Measurements from ENCODE around the gene PLCD1.
"Not testable (repeated sequence)": the region's sequence is repeated elsewhere in the genome, so short reads cannot be mapped to it uniquely, and the experiment has no call there.

PLCD1 gene

DNA sequence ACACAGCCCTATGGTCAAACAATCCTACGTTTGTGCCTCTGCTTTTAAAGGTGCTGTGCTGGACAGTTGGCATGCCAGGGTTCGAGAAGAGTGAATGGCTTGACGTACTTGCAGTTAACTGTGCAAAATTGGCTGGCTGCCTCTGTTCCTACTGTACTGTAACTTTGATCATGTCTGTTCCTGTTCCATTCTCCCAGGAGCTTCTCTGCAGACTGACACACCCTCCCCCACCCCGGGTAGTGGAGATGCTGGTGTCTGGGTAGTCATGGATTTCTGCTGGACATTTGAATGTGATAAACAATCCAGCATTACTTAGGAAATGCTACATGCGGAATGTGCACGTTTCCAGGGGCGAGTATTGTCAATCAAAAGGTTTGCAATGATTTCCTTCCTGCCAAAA, 45.4 kb downstream of the PLCD1 start:
- DNase-seq = no peak

DNA sequence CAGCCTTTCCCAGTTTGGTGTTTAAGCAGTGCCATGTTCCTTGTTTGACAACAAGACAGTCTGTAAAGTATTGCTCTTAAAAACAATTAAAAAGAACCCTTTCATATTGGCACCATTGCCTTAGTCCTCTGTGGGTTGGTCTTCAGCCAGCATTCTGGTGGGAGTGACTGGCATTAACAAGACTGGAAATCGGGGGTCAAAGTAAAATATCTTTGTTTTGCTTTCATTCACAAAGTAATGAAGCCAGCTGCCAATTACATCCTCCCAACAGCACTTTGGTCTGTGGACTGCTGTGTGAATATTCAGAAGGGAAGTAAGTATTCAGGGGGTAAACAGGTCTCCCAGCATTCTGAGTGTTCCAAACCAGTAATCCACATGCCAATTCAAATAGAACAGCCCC, 47.1 kb downstream of the PLCD1 start:
- DNase-seq = no peak

DNA sequence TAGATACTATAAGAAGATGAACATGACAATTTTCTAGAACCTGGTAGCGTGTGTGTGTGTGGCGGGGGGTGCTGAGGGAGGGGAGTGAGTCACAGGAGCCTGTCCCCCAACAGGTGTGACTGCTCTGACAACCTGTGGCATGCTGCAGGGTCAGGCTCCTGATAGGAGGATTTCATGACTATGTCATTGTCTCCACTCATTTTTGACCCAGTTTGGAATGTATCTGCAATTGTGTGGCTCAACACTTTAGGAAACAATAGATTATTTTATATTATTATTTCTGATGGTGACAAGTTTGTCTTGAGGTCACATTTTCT, 48.1 kb downstream of the PLCD1 start:
- DNase-seq = no peak

DNA sequence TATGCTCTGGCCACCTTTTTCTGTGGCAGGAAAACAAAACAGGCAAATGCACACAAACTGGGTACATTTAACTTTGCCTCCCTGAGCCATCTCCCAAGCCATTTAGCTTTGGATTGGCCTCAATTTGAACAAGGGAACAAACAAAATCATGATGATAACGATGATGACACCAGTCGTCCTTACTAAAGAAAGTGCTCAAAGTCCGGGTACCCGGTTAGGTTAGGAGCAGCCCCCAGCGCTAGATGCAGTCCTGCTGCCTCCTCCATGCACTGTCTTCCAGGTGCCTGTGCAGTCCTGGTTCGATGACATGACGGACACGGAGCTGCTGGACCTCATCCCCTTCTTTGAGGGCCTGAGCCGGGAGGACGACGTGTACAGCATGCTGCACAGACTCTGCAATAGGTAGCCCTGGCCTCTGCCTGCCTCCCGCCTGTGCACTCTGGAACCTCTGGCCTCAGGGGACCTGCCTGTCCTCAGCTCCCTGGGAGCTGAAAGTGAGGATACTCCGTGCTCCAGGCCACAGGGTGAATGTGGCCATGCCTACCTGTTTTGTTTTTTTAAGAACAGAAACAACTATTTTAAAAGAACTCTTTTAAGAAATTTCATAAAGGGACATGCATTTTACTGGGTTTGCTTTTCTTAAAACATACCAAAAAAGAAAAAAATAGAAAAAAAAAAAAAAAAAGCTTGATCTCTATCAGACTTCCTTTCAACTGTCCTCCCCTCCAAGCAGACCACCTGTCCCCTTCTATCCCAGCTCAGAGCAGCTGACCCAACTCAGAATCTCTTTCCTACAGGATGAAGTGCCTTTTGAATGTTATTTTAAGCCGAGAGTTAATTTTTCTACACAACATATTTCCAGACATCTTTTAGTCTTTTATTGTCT, 48.7 kb downstream of the PLCD1 start:
- DNase-seq = no peak

DNA sequence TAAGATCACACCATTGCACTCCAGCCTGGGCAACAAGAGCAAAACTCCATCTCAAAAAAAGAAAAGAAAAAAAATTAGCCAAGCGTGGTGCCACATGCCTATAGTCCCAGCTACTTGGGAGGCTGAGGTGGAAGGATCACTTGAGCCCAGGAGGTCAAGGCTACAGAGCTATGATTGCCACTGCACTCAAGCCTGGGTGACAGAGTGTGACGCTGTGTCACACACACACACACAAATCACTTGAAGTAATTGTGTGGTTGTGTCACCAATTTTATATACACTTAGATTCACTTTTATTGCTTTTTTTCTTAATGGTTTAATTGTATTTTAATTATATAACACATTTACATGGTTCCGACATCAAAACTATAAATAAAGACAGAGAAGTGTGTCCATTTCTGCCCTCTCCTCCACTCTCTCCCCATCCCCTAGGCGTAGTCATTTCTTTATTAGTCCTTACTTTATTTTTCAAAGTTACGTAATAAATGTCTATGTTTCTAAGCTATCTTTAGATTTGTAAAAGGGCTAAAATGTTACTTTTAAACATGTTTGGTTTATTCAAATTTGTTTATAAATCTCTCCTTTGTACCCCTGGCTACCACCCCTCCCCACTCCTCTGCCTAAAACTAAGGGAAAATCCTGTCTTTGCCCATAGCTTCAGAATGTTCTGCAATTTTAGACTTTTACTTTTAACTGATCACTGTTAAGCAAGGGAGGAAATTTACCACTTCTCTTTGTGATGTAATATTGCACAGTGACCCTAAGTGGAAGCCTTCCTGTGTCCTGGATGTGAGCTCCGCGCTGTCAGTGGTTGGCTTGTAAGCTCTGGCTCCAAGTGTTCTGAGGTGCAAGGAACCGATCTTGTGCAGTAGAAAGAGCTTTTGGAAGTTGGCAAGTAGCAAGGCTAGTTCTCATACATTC, 49.6 kb downstream of the PLCD1 start:
- no peak for DNase-seq

DNA sequence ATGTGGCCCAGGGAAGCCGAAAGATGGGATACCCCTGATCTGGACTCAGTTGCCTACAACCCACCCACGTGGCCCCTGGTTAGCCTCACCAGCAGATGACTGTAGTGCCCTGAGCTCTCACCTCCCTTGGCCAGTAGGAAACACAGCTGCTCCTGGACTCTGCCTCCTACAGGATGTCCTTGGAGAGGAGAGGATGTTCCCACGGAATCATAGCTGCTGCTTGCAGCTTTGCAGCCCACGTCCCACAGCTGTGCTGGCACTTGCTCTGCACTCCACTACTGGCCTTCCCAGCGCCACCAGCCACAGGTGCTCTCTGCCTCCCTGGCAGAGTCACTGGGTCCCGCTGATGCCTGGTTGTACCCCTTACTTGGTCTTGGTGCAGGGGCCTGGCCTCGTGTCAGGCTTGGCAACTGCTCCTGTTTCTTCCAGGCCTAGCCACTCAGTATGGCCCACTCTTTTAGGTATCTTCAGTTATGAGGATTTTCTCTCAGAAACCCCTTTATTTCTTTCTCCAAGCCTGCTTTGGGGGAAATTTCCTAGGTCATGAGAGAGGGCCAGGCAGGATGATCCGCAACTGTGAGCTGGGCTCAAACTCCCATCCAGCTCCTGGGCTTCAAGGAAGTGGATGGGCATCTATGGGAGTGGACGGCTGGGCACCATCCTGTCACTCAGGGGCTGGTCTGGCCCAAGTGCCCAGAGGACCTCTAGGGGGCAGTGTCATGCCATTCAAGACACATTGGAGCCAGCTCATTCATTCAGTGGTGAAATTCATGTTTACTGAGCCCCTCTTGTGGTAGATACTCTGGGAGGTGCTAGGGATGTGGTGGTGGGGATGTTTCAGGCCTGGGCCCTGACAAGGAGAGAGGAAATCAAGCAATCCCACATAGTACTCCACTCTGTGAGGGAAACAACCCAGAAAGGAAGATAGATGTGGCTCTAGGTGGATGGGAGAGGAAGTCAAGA, 55.0 kb downstream of the PLCD1 start:
- DNase-seq = peak; percentile 22

DNA sequence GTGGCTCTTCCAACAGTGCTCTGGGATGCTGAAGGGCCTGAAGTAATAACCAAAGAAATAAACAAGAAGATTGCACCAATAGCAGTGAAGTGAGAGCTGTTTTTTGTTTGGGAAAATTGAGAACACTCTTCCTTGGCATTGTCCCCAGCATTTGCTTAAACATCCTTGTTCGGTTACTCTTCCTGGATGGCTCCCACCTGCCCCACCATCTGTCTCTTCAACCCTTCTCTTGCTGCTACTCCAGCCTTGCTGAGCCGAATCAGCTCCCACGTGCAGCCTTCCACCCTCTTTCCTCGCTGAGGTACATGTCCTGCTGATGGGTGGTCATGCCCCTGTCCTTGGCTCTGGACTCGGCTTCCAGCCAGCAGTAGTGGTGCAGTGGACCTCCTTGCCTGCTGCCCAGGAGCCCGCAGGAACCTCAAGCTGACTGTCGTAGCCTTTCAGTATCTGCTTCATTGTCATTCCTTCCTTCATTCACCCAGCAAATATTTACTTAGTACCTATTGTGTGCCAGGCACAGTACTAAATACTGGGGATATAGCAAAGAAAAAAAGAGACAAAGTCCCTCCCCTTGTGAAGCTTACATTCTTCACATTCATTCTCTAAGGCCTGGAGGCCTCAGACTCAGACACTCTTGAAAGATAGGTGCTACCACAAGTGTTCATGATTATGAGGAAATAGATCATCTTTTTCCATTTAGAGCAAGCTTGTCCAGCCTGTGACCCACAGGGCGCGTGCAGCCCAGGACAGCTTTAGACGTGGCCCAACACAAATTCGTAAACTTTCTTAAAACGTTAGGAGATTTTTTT, 56.0 kb downstream of the PLCD1 start:
- DNase-seq = no peak

DNA sequence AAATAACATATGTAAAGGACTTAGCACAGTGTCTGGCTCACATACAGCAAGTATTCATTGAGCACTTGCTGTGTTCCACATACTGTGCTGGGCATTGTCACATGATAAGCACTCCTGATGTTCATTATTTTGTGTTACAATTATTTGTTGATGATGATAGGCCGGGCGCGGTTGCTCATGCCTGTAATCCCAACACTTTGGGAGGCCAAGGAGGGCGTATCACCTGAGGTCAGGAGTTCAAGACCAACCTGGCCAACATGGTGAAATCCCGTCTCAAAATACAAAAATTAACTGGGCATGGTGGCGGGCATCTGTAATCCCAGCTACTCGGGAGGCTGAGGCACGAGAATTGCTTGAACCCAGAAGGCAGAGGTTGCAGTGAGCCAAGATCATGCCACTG, 57.4 kb downstream of the PLCD1 start:
- not testable (repeated sequence) for DNase-seq

DNA sequence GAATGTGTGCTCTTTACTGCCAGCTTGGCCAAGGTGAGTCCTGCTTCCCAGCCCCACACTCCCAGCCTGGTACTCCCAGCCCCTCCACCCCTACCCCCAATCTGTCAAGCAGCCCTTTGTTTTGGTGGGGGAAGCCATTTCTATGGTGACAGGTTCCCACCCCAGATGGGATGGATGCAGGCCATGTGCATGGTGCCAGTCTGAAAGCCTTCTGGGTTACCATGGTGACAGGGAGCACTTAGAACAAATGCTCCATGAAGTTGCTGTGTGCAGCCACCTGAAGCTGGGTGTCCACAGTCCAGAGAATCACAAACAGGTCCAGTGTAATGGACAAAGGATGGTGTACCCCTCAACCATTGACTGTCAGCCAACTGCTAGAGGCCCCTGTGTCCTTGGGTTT, 58.0 kb downstream of the PLCD1 start:
- no peak for DNase-seq

DNA sequence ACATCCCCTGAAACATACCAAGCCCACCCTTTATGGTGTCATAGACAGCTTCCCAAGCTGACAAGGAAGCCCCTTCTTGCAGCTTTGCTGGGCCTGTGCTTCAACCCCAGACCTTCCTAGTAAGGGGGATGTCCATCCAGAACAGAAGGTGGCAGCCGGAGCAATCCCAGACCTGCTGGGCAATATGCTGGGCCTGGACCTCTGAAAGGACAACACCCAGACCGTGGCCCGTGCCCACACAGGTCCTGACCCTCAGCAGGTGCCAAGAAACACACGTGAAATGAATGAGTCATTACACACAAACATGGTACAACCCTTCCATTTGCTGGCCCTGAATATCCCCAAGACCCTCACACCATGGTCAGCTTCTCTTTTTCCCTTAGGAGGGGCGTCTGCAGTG, 58.6 kb downstream of the PLCD1 start:
- no peak for DNase-seq

DNA sequence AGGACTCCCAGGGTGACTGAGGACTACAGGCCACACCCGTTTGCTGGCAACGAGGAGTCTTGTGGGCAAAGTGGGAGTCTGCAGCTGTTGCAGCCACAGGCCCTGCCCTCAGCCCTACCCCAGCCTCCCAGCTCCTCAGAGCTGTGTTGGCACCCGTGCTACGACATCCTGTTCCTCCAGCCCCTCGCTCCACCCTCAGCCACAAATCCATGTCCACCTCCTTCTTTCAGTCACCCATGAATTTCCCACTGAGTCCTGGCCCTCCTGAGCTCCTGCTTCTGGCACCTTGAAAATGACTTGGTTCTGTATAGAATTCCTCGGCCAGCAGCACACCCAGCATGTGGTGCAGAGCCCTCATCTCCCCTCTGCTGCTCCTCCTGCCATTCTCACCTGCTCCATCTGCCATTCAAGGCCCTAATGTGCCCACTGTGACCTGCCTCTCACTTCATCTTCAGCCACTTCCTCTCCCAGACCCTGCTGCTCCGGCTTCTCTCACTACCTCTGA, 59.8 kb downstream of the PLCD1 start:
- DNase-seq = no peak

DNA sequence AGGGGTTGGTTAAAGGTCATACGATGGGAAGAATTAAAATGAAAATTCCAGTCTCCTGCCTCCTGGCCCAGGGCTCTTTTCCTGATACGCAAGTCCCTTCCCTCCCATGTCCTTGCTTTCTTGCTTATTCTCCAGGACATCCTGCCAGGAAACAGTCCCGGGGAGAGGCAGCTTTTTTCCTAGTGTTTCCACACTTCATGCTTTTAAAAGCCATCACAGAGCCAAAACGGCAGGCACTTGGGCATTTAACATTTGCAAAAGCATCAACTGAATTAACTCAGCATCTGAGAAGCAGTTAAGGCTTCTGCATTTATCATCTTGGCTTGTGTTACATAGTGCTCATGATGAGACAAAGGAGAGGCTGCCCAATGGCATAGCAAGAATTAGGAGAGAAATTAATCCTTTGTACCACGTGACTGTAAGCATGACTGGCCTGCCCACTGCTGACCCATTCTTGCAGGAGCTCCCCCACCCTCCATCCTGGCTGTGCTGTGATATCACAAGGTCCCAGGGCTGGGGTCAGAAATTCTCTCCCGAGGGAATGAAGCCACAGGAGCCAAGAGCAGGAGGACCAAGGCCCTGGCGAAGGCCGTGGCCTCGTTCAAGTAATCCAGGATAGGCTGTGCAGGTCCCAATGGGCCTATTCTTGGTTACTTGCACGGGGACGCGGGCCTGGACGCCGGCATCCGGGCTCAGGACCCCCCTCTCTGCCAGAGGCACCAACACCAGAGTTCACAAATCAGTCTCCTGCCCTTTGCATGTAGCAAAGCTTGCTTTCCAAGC, 60.4 kb downstream of the PLCD1 start:
- no peak for DNase-seq

DNA sequence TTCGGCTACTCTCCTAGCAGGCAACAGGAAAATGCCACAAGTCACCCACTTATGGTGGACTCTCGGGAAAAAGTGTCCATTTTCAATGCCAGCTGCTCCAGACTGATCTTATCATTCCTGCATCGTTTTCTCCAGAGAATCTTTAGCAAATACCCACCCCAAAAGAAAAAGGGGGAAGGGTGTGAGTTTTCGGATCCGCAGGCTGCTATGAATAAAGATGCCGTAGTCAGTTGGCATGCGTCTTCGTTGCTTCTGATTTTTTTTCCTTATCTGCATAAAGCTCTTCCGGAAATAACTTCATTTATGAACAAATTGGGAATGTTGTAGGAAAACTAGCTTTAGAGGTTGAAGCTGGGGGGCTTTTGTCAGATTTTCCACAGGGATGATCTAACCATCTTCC, 61.2 kb downstream of the PLCD1 start:
- no peak for DNase-seq

DNA sequence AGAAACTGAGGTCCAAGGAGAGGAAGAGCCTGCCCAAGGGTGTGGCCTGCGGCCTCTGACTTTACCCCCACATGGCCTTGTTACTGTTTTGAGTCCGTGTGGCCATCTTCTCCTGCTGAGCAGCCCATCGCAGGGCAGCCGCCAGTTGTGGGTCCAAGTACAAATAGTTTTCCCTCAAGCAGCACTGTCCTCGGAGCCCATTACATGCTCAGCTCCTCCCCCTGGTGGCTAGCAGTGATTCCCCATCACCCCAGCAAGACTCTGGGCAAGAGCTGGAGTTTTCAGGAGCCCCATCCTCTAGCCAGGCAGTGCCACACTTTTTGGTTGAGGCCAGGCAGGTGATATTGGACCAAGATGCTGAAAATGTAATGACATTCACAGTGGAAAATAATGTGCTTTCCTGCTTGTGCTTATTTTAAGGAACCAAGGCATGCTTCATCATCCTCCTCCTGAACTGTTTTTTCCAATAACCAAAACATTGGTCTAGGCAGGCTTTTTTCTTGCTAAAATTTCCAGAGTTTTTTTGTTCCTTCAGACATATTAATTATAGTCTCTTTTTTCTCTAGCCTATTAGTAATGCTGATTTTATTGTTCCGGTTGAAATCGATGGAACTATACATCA, 62.1 kb downstream of the PLCD1 start:
- peak; percentile 44 for DNase-seq

DNA sequence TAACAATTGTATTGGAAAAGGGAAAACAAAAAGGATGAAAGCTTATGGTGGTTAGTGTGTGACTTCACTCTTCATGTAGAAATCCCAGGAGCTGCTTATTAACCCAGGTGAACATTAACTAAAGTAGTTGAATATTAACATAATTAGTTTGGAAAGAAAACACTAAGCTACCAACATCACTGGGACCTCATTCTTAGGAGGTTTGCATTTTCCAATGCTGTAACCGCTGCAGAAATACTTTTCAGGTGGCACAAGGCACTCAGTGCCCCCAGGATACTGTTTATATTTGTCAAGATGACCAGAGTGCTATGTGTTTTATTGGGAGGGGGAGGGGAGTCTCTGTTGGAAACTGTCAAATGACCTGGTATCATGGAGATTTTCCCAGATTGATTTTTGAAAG, 64.7 kb downstream of the PLCD1 start:
- DNase-seq = no peak

DNA sequence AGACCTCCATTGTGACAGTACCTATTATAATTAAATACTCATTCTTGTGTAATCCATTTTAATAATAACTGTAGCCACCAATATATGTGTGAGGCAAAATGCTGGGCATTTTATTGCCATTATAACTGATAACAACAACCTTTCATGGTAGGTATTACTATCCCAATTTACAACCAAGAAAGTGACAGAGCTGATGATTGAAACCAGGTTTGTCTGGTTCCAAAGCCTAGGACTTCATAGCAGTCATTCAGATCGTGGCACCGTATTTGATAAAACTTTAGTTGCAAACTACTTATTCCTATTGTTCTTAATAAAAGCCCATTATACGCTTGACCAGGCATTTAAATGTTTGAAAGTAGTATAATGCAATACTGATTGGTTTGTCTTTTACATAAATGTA, 65.3 kb downstream of the PLCD1 start:
- DNase-seq = no peak

DNA sequence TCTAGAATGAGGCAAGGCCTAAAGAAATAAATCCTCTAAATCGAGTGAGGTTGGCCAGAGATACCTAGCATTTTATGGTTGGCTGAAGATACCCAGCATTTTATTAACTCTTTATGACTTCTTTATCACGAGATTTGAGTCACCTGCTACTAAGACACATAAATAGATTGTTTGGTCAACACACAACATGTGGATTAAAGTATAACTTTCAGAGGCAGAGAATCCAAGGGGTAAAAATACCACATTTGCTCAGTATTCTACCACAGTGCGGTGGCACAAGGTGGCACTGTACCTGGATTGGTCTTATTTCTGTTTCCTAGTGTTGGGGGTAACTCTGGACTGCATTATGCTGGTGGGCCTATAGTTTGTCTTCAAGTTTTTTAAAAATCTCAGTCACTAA, 65.8 kb downstream of the PLCD1 start:
- no peak for DNase-seq

DNA sequence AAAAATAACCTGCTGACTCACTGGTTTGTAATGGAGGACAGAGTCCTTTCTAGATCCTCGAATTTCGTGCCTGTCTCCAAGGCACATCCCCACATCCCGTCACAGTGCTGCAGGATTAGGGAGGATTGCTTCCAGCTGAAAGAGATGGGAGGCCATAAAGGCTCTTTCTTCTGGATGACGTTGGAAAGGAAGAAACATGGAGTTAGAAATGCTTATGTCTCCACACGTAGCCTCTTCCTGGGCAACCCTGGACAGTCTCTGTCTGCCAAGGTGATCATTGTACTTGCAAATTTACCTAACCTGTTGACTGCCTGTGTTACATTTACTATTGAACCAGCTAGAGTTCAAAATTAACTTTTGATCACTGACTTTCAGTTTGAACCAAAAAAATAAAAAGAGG, 66.4 kb downstream of the PLCD1 start:
- DNase-seq = no peak

DNA sequence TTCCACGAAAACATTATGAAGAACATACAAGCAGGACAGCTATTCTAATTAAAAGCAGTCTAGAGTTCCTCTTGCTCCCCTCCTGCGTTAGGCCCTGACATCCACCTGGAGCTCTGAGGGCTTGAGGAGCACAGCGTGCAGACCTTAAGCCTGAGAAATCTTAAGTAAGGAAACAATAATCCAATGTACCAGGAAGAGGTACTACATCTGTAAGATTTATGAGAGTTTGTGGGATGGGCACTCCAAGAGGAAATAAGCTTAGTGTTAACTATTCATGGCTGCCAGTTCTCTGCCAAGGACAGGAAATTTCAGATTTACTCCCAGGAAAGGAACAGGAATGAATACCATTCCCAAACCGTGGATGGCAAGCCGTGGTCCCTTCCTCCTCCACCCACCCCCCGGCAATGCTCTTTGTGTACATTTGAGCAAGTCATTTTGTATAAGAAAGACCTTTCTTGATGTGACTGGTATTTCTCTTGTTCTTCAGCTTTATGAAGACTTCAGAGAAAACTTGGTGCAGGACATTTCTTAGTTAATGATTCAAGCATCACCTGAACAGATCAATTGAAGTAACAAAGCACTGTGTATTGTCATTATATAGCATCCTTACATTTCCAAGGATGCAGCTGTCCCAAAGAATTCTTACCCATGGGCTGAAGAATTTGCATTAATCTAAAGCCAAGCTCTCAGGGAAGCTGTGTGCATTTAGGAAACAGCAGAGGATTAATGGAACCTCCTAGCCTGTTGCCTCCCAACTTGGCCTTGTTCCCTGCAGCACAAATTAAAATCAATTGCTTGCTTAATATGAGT, 67.6 kb downstream of the PLCD1 start:
- no peak for DNase-seq

DNA sequence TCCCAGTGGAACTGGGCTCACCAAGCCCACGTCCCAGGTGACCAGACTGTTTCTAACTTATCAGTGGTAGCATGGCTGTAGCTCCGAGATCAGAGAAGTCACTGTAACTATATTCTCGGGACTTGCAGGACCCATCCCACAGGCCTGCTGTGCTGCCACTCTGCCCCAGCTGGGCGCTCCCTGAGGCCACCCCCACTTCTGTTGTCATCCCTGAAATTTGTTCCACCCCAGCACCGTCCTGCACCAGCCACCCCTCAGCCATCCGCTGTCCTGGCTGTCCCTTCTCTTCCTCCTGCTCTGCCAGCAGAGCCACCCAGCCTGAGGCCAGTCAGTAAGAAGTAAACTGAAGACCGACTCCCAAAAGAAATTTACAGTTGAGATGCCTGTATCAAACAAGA, 71.9 kb downstream of the PLCD1 start:
- DNase-seq = no peak
